Esophagus squamous epithelium (tissue), 4 donors: Measurements from ENCODE around the gene PCSK6.

ENCODE experiments used
- POLR2A ChIP-seq, 4 donors: fragments of 450-650 bp; IDR thresholded peaks; one replicate each; pipeline ENCODE4 v1.6.1; 2017; ENCODE audit warnings: antibody characterized with exemption in 4 of 4, mild to moderate bottlenecking in 4 of 4, moderate library complexity in 3 of 4
- TF ChIP-seq, protein P1 (sequence below), 6 experiments: fragments of 450-650 bp in 4 of 6; fragments of 200-600 bp in 2 of 6; sonication (generic) in 2 of 6; IDR thresholded peaks; one replicate each; pipeline ENCODE4 v1.5.1; 2016 to 2019; ENCODE audit warnings: antibody characterized with exemption in 6 of 6, mild to moderate bottlenecking in 4 of 6, moderate library complexity in 4 of 6

DNA sequence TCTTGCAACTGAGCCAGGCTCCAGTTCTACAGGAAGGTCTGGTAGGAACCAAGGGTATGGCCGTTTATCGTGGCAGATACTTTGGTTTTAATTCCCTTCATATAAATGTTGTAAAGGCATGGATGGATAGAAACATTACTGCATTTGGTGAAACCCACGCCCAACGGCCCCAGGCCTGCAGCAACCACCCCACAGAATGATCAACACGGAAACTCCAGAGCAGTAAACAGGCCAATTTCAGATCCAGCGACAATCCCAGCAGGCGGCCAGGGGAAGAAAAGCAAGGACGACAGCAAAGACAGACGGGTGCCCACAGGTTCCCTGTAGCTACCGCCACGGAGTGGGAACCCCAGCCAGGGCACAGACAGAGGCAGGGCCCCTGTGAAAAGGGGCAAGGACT is 32.6 kb upstream of the PCSK6 start:
- TF ChIP-seq, protein P1, sequence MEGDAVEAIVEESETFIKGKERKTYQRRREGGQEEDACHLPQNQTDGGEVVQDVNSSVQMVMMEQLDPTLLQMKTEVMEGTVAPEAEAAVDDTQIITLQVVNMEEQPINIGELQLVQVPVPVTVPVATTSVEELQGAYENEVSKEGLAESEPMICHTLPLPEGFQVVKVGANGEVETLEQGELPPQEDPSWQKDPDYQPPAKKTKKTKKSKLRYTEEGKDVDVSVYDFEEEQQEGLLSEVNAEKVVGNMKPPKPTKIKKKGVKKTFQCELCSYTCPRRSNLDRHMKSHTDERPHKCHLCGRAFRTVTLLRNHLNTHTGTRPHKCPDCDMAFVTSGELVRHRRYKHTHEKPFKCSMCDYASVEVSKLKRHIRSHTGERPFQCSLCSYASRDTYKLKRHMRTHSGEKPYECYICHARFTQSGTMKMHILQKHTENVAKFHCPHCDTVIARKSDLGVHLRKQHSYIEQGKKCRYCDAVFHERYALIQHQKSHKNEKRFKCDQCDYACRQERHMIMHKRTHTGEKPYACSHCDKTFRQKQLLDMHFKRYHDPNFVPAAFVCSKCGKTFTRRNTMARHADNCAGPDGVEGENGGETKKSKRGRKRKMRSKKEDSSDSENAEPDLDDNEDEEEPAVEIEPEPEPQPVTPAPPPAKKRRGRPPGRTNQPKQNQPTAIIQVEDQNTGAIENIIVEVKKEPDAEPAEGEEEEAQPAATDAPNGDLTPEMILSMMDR (IDR thresholded peaks at IDR 0.05), result no peak
- no peak for TF ChIP-seq POLR2A (IDR thresholded peaks at IDR 0.05)
